Spinal cord (tissue), 10 donors: ENCODE measurements around the gene PGBD5. TPM values are rescaled to one million over a fixed set of nuclear protein-coding genes. Genes with fewer than 3 reads are reported as not detected.

Experiments
- DNase-seq, 6 donors: peaks; one replicate each; pipeline versions ENCODE4 v3.0.0 to v3.0.0-alpha.2; 2013 to 2015; ENCODE audit warnings: low spot score in 6 of 6, low read depth in 4 of 6
- H3K27ac ChIP-seq: one replicate; pipeline ENCODE4 v1.5.1; 2013; ENCODE audit warnings: low read depth, low read length, control low read depth
- H3K27me3 ChIP-seq: one replicate; pipeline ENCODE4 v1.6.1; 2013; ENCODE audit warnings: low read length; ENCODE audit not compliant: control insufficient read depth, insufficient read depth
- H3K36me3 ChIP-seq: one replicate; pipeline ENCODE4 v1.6.1; 2013; ENCODE audit warnings: low read length; ENCODE audit not compliant: control insufficient read depth, insufficient read depth
- H3K4me1 ChIP-seq: one replicate; pipeline ENCODE4 v1.6.1; 2013; ENCODE audit warnings: low read length; ENCODE audit not compliant: control insufficient read depth, insufficient read depth
- H3K4me3 ChIP-seq: one replicate; pipeline ENCODE4 v1.5.1; 2013; ENCODE audit warnings: low read depth, low read length, control low read depth
- H3K9me3 ChIP-seq: one replicate; pipeline ENCODE4 v1.6.1; 2013; ENCODE audit warnings: low read length; ENCODE audit not compliant: control insufficient read depth, insufficient read depth
- WGBS: methylation state at CpG from one replicate; pipeline ENCODE4 v1.1.5; 2013; ENCODE audit warnings: missing lambda C conversion rate; ENCODE audit not compliant: insufficient coverage; 5-methylcytosine and 5-hydroxymethylcytosine counted together
- polyA plus RNA-seq, 2 donors: library from polyadenylated mRNA; unstranded; fragments of 120-200 nt; gene quantifications; one replicate each; pipeline ENCODE4 v1.2.1, GENCODE V29; 2013; ENCODE audit not compliant: insufficient read length in 2 of 2
- total RNA-seq, 2 donors: library from RNA; depleted of rRNA in 1 of 2; stranded (reverse); fragments of 120-200 nt in 1 of 2; fragments of >200 nt in 1 of 2; gene quantifications; one replicate each; pipeline versions ENCODE4 v1.2.3 to v1.2.4, GENCODE V29; 2013 to 2014
- donor health status: healthy.

Gene PGBD5
- total and polyA plus RNA-seq, 4 donors, result 4.3 to 22.6 (median 16.1) TPM

GRCh38 chr1:230392920-230393521, 33.1 kb downstream of the PGBD5 start:
- 85% methylated on average over 6 of the region's 9 CpGs for WGBS
- H3K4me3 ChIP-seq, result no peak overlapping the region
- H3K27me3 ChIP-seq, result no peaks in the 10 kb centered on the region
- no peak for DNase-seq
- H3K9me3 ChIP-seq, result no peaks in the 10 kb centered on the region
- peaks cover 16% of the 10 kb centered on the region for H3K36me3 ChIP-seq
- peaks cover 13% of the 10 kb centered on the region for H3K4me1 ChIP-seq
- H3K27ac ChIP-seq, result no peak overlapping the region

- Histone ChIP-seq H3K36me3 (peaks cover 16% of the 10 kb centered on the region), H3K27ac (no peak overlapping the region), H3K9me3 (no peaks in the 10 kb centered on the region), H3K27me3 (no peaks in the 10 kb centered on the region), H3K4me3 (no peak overlapping the region), H3K4me1 (peaks cover 15% of the 10 kb centered on the region)
- WGBS, result 49% methylated on average over 7 of the region's 9 CpGs
- no peak for DNase-seq
Observed at GRCh38 chr1:230392536-230392909, 33.6 kb downstream of the PGBD5 start.

- Histone ChIP-seq H3K4me1 (peaks cover 15% of the 10 kb centered on the region), H3K27me3 (no peaks in the 10 kb centered on the region), H3K4me3 (no peak overlapping the region), H3K9me3 (no peaks in the 10 kb centered on the region), H3K36me3 (peaks cover 19% of the 10 kb centered on the region), H3K27ac (no peak overlapping the region)
- no peak for DNase-seq
- WGBS, result 45% methylated on average over 15 of the region's 20 CpGs
Observed at GRCh38 chr1:230391776-230392535, 34.2 kb downstream of the PGBD5 start.

GRCh38 chr1:230390371-230390770, 35.8 kb downstream of the PGBD5 start:
- no peak for DNase-seq
- Histone ChIP-seq H3K4me3 (no peak overlapping the region), H3K27me3 (no peaks in the 10 kb centered on the region), H3K27ac (no peak overlapping the region), H3K36me3 (peaks cover 19% of the 10 kb centered on the region), H3K4me1 (peaks cover 15% of the 10 kb centered on the region), H3K9me3 (no peaks in the 10 kb centered on the region)
- WGBS, result no CpG with 5 or more reads among the region's 2 CpGs

- Histone ChIP-seq H3K36me3 (peaks cover 22% of the 10 kb centered on the region), H3K9me3 (no peaks in the 10 kb centered on the region), H3K4me1 (peaks cover 15% of the 10 kb centered on the region), H3K27me3 (no peaks in the 10 kb centered on the region), H3K4me3 (no peak overlapping the region), H3K27ac (no peak overlapping the region)
- WGBS, result 95% methylated on average over 12 of the region's 12 CpGs
- no peak for DNase-seq
Observed at GRCh38 chr1:230387876-230388275, 38.3 kb downstream of the PGBD5 start.

- DNase-seq, result no peak
- no peak overlapping the region for H3K27ac ChIP-seq
- H3K27me3 ChIP-seq, result no peaks in the 10 kb centered on the region
- H3K4me1 ChIP-seq, result peaks cover 9% of the 10 kb centered on the region
- H3K4me3 ChIP-seq, result no peak overlapping the region
- WGBS, result 95% methylated on average over 1 of the region's 2 CpGs
- H3K36me3 ChIP-seq, result peaks cover 18% of the 10 kb centered on the region
- H3K9me3 ChIP-seq, result no peaks in the 10 kb centered on the region
Observed at GRCh38 chr1:230387296-230387695, 38.8 kb downstream of the PGBD5 start.

GRCh38 chr1:230386637-230387262, 39.4 kb downstream of the PGBD5 start:
- peaks cover 4% of the 10 kb centered on the region for H3K4me1 ChIP-seq
- no peak overlapping the region for H3K27ac ChIP-seq
- no CpG with 5 or more reads among the region's 6 CpGs for WGBS

GRCh38 chr1:230385930-230386329, 40.2 kb downstream of the PGBD5 start:
- Histone ChIP-seq H3K36me3 (peaks cover 15% of the 10 kb centered on the region), H3K9me3 (no peaks in the 10 kb centered on the region), H3K4me3 (no peak overlapping the region), H3K27ac (no peak overlapping the region), H3K4me1 (peaks cover 8% of the 10 kb centered on the region), H3K27me3 (no peaks in the 10 kb centered on the region)
- DNase-seq, result no peak
- 89% methylated on average over 3 of the region's 4 CpGs for WGBS

More at GRCh38 chr1:230386637-230387262, 39.4 kb downstream of the PGBD5 start:
- peak in 1 of 6 donors; percentile 46 for DNase-seq
- Histone ChIP-seq H3K36me3 (peaks cover 15% of the 10 kb centered on the region), H3K4me3 (no peak overlapping the region), H3K27me3 (no peaks in the 10 kb centered on the region), H3K9me3 (no peaks in the 10 kb centered on the region)

- H3K27me3 ChIP-seq, result no peaks in the 10 kb centered on the region
- no peaks in the 10 kb centered on the region for H3K9me3 ChIP-seq
- no CpG with 5 or more reads among the region's 2 CpGs for WGBS
- H3K27ac ChIP-seq, result no peak overlapping the region
- no peak overlapping the region for H3K4me3 ChIP-seq
- peaks cover 13% of the 10 kb centered on the region for H3K36me3 ChIP-seq
- H3K4me1 ChIP-seq, result peaks cover 8% of the 10 kb centered on the region
- peak in 2 of 6 donors; percentile 65 to 66 for DNase-seq
Observed at GRCh38 chr1:230385158-230385450, 41.0 kb downstream of the PGBD5 start.
